PC-3 (cell line): ENCODE results near the gene MKRN1.

Experiments
- CTCF ChIP-seq: fragments of 300-600 bp; sonication (generic); conservative IDR thresholded peaks from 2 replicates; pipeline ENCODE4 v1.5.1; 2017; ENCODE audit warnings: antibody characterized with exemption, low read depth, mild to moderate bottlenecking, low read length
- EZH2 ChIP-seq: fragments of 300-600 bp; sonication (generic); IDR thresholded peaks from one replicate; pipeline ENCODE4 v1.6.1; 2017; ENCODE audit warnings: antibody characterized with exemption, mild to moderate bottlenecking, low read length; ENCODE audit not compliant: unreplicated experiment
- EZH2phosphoT487 ChIP-seq: fragments of 300-600 bp; sonication (generic); IDR thresholded peaks from 2 replicates; pipeline ENCODE4 v1.6.1; 2018; ENCODE audit warnings: mild to moderate bottlenecking, antibody characterized with exemption, low read length, borderline replicate concordance

GRCh38 chr7:140439359-140439758 lies 39.9 kb downstream of the MKRN1 start:
- TF ChIP-seq EZH2 = no peak
- no peak for TF ChIP-seq CTCF
- TF ChIP-seq EZH2phosphoT487 = no peak
